Liver (tissue), 9 donors: ENCODE results near the gene STAM. TPM values are rescaled to one million over a fixed set of nuclear protein-coding genes. Genes with fewer than 3 reads are reported as not detected.

Experiments used
- DNase-seq: peaks from one replicate; pipeline ENCODE4 v3.0.0-alpha.2; 2017; ENCODE audit warnings: low spot score
- H3K27ac ChIP-seq, 2 donors: one replicate each; pipeline ENCODE4 v1.7.0; 2013; ENCODE audit warnings: inconsistent platforms in 2 of 2, low read length in 2 of 2, control low read depth in 1 of 2, low read depth in 1 of 2, mild to moderate bottlenecking in 1 of 2
- H3K27me3 ChIP-seq, 4 donors: one replicate each; pipeline versions ENCODE4 v1.6.1 to v1.7.0; 2013; ENCODE audit warnings: low read length in 3 of 4, inconsistent platforms in 1 of 4, mild to moderate bottlenecking in 1 of 4, moderate library complexity in 1 of 4; ENCODE audit not compliant: control insufficient read depth in 4 of 4, insufficient read depth in 4 of 4
- H3K36me3 ChIP-seq, 4 donors: one replicate each; pipeline versions ENCODE4 v1.6.1 to v1.7.0; 2013; ENCODE audit warnings: low read length in 3 of 4, mild to moderate bottlenecking in 3 of 4, low read depth in 1 of 4, moderate library complexity in 1 of 4; ENCODE audit not compliant: control insufficient read depth in 4 of 4, insufficient read depth in 3 of 4
- H3K4me1 ChIP-seq, 4 donors: one replicate each; pipeline versions ENCODE4 v1.6.1 to v1.7.0; 2013; ENCODE audit warnings: low read length in 3 of 4, mild to moderate bottlenecking in 3 of 4, moderate library complexity in 1 of 4; ENCODE audit not compliant: control insufficient read depth in 4 of 4, insufficient read depth in 4 of 4
- H3K4me3 ChIP-seq, 3 donors: one replicate each; pipeline versions ENCODE4 v1.6.1 to v1.7.0; 2013; ENCODE audit warnings: low read length in 3 of 3, control low read depth in 1 of 3, low read depth in 1 of 3, mild to moderate bottlenecking in 1 of 3
- H3K9ac ChIP-seq, 2 donors: one replicate each; pipeline ENCODE4 v1.7.0; 2013; ENCODE audit warnings: low read length in 2 of 2, mild to moderate bottlenecking in 2 of 2, moderate library complexity in 2 of 2, control low read depth in 1 of 2, low read depth in 1 of 2
- H3K9me3 ChIP-seq, 4 donors: one replicate each; pipeline versions ENCODE4 v1.6.1 to v1.7.0; 2013; ENCODE audit warnings: low read length in 3 of 4; ENCODE audit not compliant: control insufficient read depth in 4 of 4
- EGR1 ChIP-seq, 2 donors: IDR thresholded peaks; 2 replicates each; pipeline ENCODE4 v1.6.1; 2016 to 2018; ENCODE audit warnings: antibody characterized with exemption in 2 of 2, low read depth in 2 of 2
- FOXA1 ChIP-seq: IDR thresholded peaks from 2 replicates; pipeline ENCODE4 v1.6.1; 2016; ENCODE audit warnings: antibody characterized with exemption
- FOXA2 ChIP-seq: IDR thresholded peaks from 2 replicates; pipeline ENCODE4 v1.6.1; 2016; ENCODE audit warnings: antibody characterized with exemption
- GABPA ChIP-seq, 2 donors: IDR thresholded peaks in 1 of 2; conservative IDR thresholded peaks in 1 of 2; 2 replicates each; pipeline ENCODE4 v1.6.1; 2016; ENCODE audit warnings: antibody characterized with exemption in 2 of 2, mild to moderate bottlenecking in 1 of 2, moderate library complexity in 1 of 2
- HNF4A ChIP-seq, 2 donors: conservative IDR thresholded peaks; 2 replicates each; pipeline ENCODE4 v1.6.1; 2016; ENCODE audit warnings: antibody characterized with exemption in 2 of 2, mild to moderate bottlenecking in 2 of 2
- HNF4G ChIP-seq: IDR thresholded peaks from 2 replicates; pipeline ENCODE4 v1.6.1; 2016; ENCODE audit warnings: antibody characterized with exemption
- JUND ChIP-seq, 2 donors: IDR thresholded peaks; 2 replicates each; pipeline ENCODE4 v1.6.1; 2016; ENCODE audit warnings: antibody characterized with exemption in 2 of 2
- NR2F2 ChIP-seq: IDR thresholded peaks from 2 replicates; pipeline ENCODE4 v1.6.1; 2016; ENCODE audit warnings: antibody characterized with exemption
- RAD21 ChIP-seq, 2 donors: IDR thresholded peaks; 2 replicates each; pipeline ENCODE4 v1.6.1; 2016; ENCODE audit warnings: antibody characterized with exemption in 2 of 2, mild to moderate bottlenecking in 2 of 2
- REST ChIP-seq: IDR thresholded peaks from 2 replicates; pipeline ENCODE4 v1.6.1; 2016; ENCODE audit warnings: antibody characterized with exemption, mild to moderate bottlenecking
- RXRA ChIP-seq, 2 donors: IDR thresholded peaks; 2 replicates each; pipeline ENCODE4 v1.6.1; 2017 to 2018; ENCODE audit warnings: antibody characterized with exemption in 2 of 2, mild to moderate bottlenecking in 1 of 2
- SP1 ChIP-seq: IDR thresholded peaks from 2 replicates; pipeline ENCODE4 v1.6.1; 2018; ENCODE audit warnings: antibody characterized with exemption, mild to moderate bottlenecking
- TAF1 ChIP-seq: conservative IDR thresholded peaks from 2 replicates; pipeline ENCODE4 v1.6.1; 2016; ENCODE audit warnings: antibody characterized with exemption, mild to moderate bottlenecking
- YY1 ChIP-seq: IDR thresholded peaks from 2 replicates; pipeline ENCODE4 v1.6.1; 2016; ENCODE audit warnings: antibody characterized with exemption, mild to moderate bottlenecking
- ZBTB33 ChIP-seq: IDR thresholded peaks from 2 replicates; pipeline ENCODE4 v1.6.1; 2016; ENCODE audit warnings: antibody characterized with exemption
- WGBS: extraction: QIAGEN DNeasy Blood & Tissue Kit; methylation state at CpG from one replicate; pipeline ENCODE4 v1.1.7; 2013; 5-methylcytosine and 5-hydroxymethylcytosine counted together
- polyA plus RNA-seq, 2 donors: library from polyadenylated mRNA; stranded (reverse) in 1 of 2; unstranded in 1 of 2; fragments of 200-250 nt in 1 of 2; fragments of >200 nt in 1 of 2; fragmentation: Nextera tagmentation in 1 of 2; extraction: Ambion mirVana in 1 of 2; gene quantifications; one replicate each; pipeline versions ENCODE4 v1.2.1 to v1.2.3, GENCODE V29; 2013 to 2015
- total RNA-seq, 2 donors: library from RNA; depleted of rRNA; stranded (reverse); fragments of >200 nt; gene quantifications; one replicate each; pipeline ENCODE4 v1.2.3, GENCODE V29; 2014
- TF ChIP-seq, protein P1 (sequence below): IDR thresholded peaks from 2 replicates; pipeline ENCODE4 v1.6.1; 2016; ENCODE audit warnings: antibody characterized with exemption
- TF ChIP-seq, protein P2 (sequence below): IDR thresholded peaks from 2 replicates; pipeline ENCODE4 v1.6.1; 2016; ENCODE audit warnings: antibody characterized with exemption
- TF ChIP-seq, protein P3 (sequence below): fragments of 150-350 bp; IDR thresholded peaks from 2 replicates; pipeline ENCODE4 v1.5.1; 2017; ENCODE audit warnings: improper control_type of control experiment, low read depth, low read length; ENCODE audit not compliant: missing input control
- donor health status: healthy.
- donor health status: healthy.
- donor health status: healthy.
- donor health status: healthy.
- donor health status: healthy.

The STAM gene
- total and polyA plus RNA-seq, 4 donors, result 4.9 to 32.4 (median 6.7) TPM

DNA sequence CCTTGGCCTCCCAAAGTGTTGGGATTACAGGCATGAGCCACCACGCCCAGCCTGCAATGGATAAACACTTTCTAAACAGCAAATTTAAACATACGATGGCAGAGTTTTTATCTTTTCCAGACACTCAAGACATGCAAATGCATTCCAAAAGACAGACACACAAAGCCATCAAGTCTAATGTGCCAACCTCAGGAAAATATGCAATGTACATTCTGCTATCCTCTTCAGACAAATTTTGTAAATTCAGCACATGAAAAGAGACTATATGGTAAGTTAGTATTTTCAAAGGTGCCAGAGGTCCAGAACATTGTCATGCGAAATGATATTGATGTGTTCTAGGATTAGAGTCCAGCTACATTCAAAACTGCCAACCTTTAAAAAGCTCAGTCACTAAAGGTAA is 46.6 kb upstream of the STAM start:
- WGBS, result 92% methylated on average over 3 of the region's 3 CpGs
- Histone ChIP-seq H3K9me3 (no peaks in the 10 kb centered on the region), H3K4me3 (no peak overlapping the region), H3K36me3 (no peaks in the 10 kb centered on the region), H3K27me3 (no peaks in the 10 kb centered on the region), H3K9ac (no peak overlapping the region), H3K4me1 (no peaks in the 10 kb centered on the region), H3K27ac (no peak overlapping the region)
- no peak for DNase-seq
- TF ChIP-seq EGR1 (IDR thresholded peaks at IDR 0.05; ENCODE audit: low read depth in 2 of 2) (no peak), HNF4A (conservative IDR thresholded peaks at IDR 0.05) (no peak), JUND (IDR thresholded peaks at IDR 0.05) (no peak), FOXA2 (no peak), GABPA (IDR thresholded peaks at IDR 0.05 in 1 of 2, conservative IDR thresholded peaks at IDR 0.05 in 1 of 2) (no peak), HNF4G (no peak), FOXA1 (no peak), NR2F2 (no peak), RXRA (IDR thresholded peaks at IDR 0.05) (no peak), SP1 (no peak), ZBTB33 (no peak), REST (no peak), TAF1 (no peak), RAD21 (IDR thresholded peaks at IDR 0.05) (no peak), YY1 (no peak)
- TF ChIP-seq, protein P1, sequence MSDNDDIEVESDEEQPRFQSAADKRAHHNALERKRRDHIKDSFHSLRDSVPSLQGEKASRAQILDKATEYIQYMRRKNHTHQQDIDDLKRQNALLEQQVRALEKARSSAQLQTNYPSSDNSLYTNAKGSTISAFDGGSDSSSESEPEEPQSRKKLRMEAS, result no peak
- TF ChIP-seq, protein P2, sequence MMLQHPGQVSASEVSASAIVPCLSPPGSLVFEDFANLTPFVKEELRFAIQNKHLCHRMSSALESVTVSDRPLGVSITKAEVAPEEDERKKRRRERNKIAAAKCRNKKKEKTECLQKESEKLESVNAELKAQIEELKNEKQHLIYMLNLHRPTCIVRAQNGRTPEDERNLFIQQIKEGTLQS, result no peak

GRCh38 chr10:17599089-17599488 is 44.9 kb upstream of the STAM start:
- TF ChIP-seq RAD21 (IDR thresholded peaks at IDR 0.05) (peak; percentile 55 to 58), FOXA2 (no peak)
- TF ChIP-seq, protein P3, sequence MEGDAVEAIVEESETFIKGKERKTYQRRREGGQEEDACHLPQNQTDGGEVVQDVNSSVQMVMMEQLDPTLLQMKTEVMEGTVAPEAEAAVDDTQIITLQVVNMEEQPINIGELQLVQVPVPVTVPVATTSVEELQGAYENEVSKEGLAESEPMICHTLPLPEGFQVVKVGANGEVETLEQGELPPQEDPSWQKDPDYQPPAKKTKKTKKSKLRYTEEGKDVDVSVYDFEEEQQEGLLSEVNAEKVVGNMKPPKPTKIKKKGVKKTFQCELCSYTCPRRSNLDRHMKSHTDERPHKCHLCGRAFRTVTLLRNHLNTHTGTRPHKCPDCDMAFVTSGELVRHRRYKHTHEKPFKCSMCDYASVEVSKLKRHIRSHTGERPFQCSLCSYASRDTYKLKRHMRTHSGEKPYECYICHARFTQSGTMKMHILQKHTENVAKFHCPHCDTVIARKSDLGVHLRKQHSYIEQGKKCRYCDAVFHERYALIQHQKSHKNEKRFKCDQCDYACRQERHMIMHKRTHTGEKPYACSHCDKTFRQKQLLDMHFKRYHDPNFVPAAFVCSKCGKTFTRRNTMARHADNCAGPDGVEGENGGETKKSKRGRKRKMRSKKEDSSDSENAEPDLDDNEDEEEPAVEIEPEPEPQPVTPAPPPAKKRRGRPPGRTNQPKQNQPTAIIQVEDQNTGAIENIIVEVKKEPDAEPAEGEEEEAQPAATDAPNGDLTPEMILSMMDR, result peak; percentile 21
- DNase-seq, result no peak

More at GRCh38 chr10:17599089-17599488, 44.9 kb upstream of the STAM start:
- Histone ChIP-seq H3K9me3 (no peaks in the 10 kb centered on the region), H3K9ac (no peak overlapping the region), H3K27me3 (no peaks in the 10 kb centered on the region), H3K4me3 (no peak overlapping the region), H3K27ac (no peak overlapping the region), H3K36me3 (no peaks in the 10 kb centered on the region), H3K4me1 (no peaks in the 10 kb centered on the region)
- 66% methylated on average over 8 of the region's 8 CpGs for WGBS
